Lower lobe of right lung (tissue), 2 donors: ENCODE data around the gene RHBDL1. TPM values are rescaled to one million over a fixed set of nuclear protein-coding genes. Genes with fewer than 3 reads are reported as not detected.

Experiments used
- ATAC-seq, 2 donors: fragments of 200-7000 bp; cut with Tn5 transposase; one replicate each; pipeline ENCODE4 v1.9.1; 2020 to 2022; ENCODE audit warnings: mild to moderate bottlenecking in 2 of 2, moderate library complexity in 2 of 2
- DNase-seq: peaks from one replicate; pipeline ENCODE4 v3.0.0-alpha.2; 2020
- H3K27ac ChIP-seq: fragments of 200-600 bp; one replicate; pipeline ENCODE4 v1.8.0; 2022
- H3K27me3 ChIP-seq: fragments of 200-600 bp; one replicate; pipeline ENCODE4 v1.8.0; 2022; ENCODE audit warnings: low read depth
- H3K36me3 ChIP-seq: fragments of 200-600 bp; one replicate; pipeline ENCODE4 v1.8.0; 2022; ENCODE audit warnings: mild to moderate bottlenecking
- H3K4me1 ChIP-seq: fragments of 200-600 bp; one replicate; pipeline ENCODE4 v1.8.0; 2022
- H3K4me3 ChIP-seq: fragments of 200-600 bp; one replicate; pipeline ENCODE4 v1.8.0; 2022; ENCODE audit warnings: mild to moderate bottlenecking
- H3K9me3 ChIP-seq: fragments of 200-600 bp; one replicate; pipeline ENCODE4 v1.8.0; 2022
- intact Hi-C: fragments of 100-400 bp; cut with DNase I; formaldehyde crosslinking; loops from one replicate; pipeline ENCODE4 v1.11.0; 2022
- total RNA-seq: library from RNA; stranded (reverse); fragmentation: NEBNext Ultra II Directional; extraction: Animal tissue kit (Norgen Biotek cat#: 25700); gene quantifications from one replicate; pipeline ENCODE4 v1.2.1, GENCODE V29; 2021
- TF ChIP-seq, protein P1 (sequence below): fragments of 200-600 bp; IDR thresholded peaks from one replicate; pipeline ENCODE4 v1.8.0; 2022; ENCODE audit warnings: antibody characterized with exemption, mild to moderate bottlenecking
- donor health status: DM: no; HTN: yes; CAD: no; lungs with severe emphysema.

The RHBDL1 gene
- total RNA-seq, 1 donor from 2014 or later: 2.0 TPM

DNA sequence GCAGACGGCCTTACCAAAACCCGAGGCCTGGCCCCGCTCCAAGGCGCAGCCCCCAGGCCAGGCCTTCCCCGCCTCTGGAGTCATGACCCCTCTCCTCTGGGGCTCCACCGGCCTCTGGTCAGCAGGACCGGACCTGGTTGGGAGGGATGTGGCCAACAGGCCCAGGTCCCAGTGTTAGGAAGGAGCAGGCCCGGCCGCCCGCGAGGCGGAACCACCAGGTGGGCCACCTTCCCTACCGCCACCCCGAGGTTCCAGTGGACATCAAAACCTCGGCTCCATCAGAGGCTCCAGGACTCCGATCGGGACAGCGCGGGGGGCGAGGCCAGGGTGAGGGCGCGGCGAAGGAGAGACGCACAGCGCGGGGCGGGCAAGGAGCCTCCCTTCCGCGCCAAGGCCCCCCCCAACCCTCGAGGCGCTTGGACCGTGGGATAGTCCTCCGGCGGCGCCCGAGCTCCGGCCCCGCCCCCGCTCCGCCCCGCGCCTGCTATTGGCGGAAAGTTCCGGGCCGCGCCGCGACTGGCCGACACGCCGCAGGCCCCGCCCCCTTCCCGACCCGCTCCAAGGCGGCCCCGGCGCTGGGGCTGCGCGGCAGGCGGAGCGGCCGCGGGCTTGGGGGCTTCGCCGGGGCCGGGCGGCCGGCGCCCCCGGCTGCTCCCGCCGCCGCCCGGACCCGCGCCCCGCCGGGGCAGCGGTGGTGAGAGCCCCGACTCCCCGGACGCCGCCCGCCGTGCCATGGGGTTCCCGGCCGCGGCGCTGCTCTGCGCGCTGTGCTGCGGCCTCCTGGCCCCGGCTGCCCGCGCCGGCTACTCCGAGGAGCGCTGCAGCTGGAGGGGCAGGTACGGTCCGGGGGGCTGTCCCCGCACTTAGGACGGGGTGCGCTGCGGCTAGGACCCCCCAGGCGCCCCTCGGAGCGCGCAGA lies 39.3 kb downstream of the RHBDL1 start, which contains the start of gene METRN:
Gene METRN, plus strand, starts transcription at position 561 of the 919 bp plus-strand sequence. Its CDS starts 172 bp downstream, at position 733.
- intact Hi-C loops: no loop called here
- TF ChIP-seq, protein P1, sequence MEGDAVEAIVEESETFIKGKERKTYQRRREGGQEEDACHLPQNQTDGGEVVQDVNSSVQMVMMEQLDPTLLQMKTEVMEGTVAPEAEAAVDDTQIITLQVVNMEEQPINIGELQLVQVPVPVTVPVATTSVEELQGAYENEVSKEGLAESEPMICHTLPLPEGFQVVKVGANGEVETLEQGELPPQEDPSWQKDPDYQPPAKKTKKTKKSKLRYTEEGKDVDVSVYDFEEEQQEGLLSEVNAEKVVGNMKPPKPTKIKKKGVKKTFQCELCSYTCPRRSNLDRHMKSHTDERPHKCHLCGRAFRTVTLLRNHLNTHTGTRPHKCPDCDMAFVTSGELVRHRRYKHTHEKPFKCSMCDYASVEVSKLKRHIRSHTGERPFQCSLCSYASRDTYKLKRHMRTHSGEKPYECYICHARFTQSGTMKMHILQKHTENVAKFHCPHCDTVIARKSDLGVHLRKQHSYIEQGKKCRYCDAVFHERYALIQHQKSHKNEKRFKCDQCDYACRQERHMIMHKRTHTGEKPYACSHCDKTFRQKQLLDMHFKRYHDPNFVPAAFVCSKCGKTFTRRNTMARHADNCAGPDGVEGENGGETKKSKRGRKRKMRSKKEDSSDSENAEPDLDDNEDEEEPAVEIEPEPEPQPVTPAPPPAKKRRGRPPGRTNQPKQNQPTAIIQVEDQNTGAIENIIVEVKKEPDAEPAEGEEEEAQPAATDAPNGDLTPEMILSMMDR: no peak
- Histone ChIP-seq H3K9me3 (no peaks in the 10 kb centered on the region), H3K27me3 (peaks cover 30% of the 10 kb centered on the region), H3K36me3 (no peaks in the 10 kb centered on the region), H3K4me3 (peak within 1 kb of the TSS; percentile 77), H3K4me1 (peaks cover 24% of the 10 kb centered on the region), H3K27ac (peak within 1 kb of the TSS; percentile 36)
- peak; percentile 95 for DNase-seq
- ATAC-seq: peak; percentile 90 to 92

DNA sequence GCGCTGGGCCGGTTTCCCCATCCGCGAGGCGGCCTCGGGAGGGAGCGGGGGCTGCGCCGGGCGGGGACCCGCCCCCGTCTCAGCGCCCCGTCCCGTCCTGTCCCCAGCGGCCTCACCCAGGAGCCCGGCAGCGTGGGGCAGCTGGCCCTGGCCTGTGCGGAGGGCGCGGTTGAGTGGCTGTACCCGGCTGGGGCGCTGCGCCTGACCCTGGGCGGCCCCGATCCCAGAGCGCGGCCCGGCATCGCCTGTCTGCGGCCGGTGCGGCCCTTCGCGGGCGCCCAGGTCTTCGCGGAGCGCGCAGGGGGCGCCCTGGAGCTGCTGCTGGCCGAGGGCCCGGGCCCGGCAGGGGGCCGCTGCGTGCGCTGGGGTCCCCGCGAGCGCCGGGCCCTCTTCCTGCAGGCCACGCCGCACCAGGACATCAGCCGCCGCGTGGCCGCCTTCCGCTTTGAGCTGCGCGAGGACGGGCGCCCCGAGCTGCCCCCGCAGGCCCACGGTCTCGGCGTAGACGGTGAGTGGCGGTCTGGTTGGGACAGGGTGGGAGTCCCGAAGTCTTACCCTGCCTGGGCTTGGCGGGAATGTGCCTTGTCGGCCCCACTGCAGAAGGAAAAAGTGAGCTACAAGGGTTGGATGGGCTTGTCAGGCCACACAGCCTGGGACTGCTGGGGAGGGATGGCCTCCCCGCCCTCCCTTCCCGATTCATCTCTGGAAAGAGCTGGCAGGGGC lies 40.2 kb downstream of the RHBDL1 start:
- peak overlapping the region; percentile 77 for H3K4me3 ChIP-seq
- H3K27ac ChIP-seq: peak overlapping the region; percentile 36
- TF ChIP-seq, protein P1: no peak
- peak in 1 of 2 donors; percentile 5 for ATAC-seq
- peaks cover 32% of the 10 kb centered on the region for H3K4me1 ChIP-seq
- H3K9me3 ChIP-seq: no peaks in the 10 kb centered on the region
- H3K36me3 ChIP-seq: no peaks in the 10 kb centered on the region
- intact Hi-C loops: no loop called here
- H3K27me3 ChIP-seq: peaks cover 22% of the 10 kb centered on the region
- DNase-seq: no peak

- Histone ChIP-seq H3K9me3 (no peaks in the 10 kb centered on the region), H3K27me3 (peaks cover 16% of the 10 kb centered on the region), H3K36me3 (no peaks in the 10 kb centered on the region), H3K4me1 (peaks cover 33% of the 10 kb centered on the region), H3K27ac (no peak overlapping the region), H3K4me3 (peak overlapping the region; percentile 77)
- ATAC-seq (no peak), DNase-seq (no peak)
- intact Hi-C loops: no loop called here
- TF ChIP-seq, protein P1: no peak
Measured at GRCh38 chr16:716200-716568, 40.7 kb downstream of the RHBDL1 start.

DNA sequence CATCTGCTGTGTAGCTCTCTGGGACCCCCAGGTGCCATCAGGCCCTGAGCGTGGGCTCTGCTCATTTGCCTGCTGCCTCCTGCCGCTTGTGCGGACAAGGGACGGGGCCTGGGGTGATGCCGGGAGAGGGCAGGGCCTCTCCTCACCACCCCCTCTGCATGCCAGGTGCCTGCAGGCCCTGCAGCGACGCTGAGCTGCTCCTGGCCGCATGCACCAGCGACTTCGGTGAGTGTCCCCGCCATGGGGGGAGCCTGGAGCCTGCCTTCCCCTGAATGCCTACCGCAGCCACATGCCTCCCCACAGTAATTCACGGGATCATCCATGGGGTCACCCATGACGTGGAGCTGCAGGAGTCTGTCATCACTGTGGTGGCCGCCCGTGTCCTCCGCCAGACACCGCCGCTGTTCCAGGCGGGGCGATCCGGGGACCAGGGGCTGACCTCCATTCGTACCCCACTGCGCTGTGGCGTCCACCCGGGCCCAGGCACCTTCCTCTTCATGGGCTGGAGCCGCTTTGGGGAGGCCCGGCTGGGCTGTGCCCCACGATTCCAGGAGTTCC lies 41.4 kb downstream of the RHBDL1 start:
- peaks cover 38% of the 10 kb centered on the region for H3K4me1 ChIP-seq
- no peak overlapping the region for H3K4me3 ChIP-seq
- ATAC-seq (no peak), DNase-seq (no peak)
- H3K36me3 ChIP-seq: no peaks in the 10 kb centered on the region
- TF ChIP-seq, protein P1: no peak
- no peaks in the 10 kb centered on the region for H3K9me3 ChIP-seq
- H3K27me3 ChIP-seq: peaks cover 10% of the 10 kb centered on the region
- intact Hi-C loops: no loop called here
- no peak overlapping the region for H3K27ac ChIP-seq

GRCh38 chr16:717450-718245 lies 42.2 kb downstream of the RHBDL1 start:
- intact Hi-C loops: no loop called here
- Histone ChIP-seq H3K9me3 (no peaks in the 10 kb centered on the region), H3K27ac (no peak overlapping the region), H3K36me3 (peaks cover 2% of the 10 kb centered on the region), H3K4me1 (peaks cover 40% of the 10 kb centered on the region), H3K27me3 (peaks cover 5% of the 10 kb centered on the region), H3K4me3 (no peak overlapping the region)
- DNase-seq (no peak), ATAC-seq (no peak)
- TF ChIP-seq, protein P1: no peak
